Gastrocnemius medialis (tissue), 4 donors: ENCODE data around the gene GPR84.

Experiments used
- CTCF ChIP-seq, 5 experiments: fragments of 450-650 bp in 3 of 5; fragments of 200-600 bp in 2 of 5; sonication (generic) in 2 of 5; IDR thresholded peaks in 4 of 5; conservative IDR thresholded peaks in 1 of 5; 1 replicate in 4 of 5; 2 replicates in 1 of 5; pipeline ENCODE4 v1.5.1; 2016 to 2019; ENCODE audit warnings: antibody characterized with exemption in 5 of 5, mild to moderate bottlenecking in 3 of 5, moderate library complexity in 3 of 5
- POLR2A ChIP-seq, 2 donors: fragments of 450-650 bp; IDR thresholded peaks; one replicate each; pipeline ENCODE4 v1.6.1; 2017; ENCODE audit warnings: antibody characterized with exemption in 2 of 2, mild to moderate bottlenecking in 2 of 2, moderate library complexity in 2 of 2

- no peak for TF ChIP-seq CTCF (IDR thresholded peaks at IDR 0.05 in 4 of 5, conservative IDR thresholded peaks at IDR 0.05 in 1 of 5)
- TF ChIP-seq POLR2A (IDR thresholded peaks at IDR 0.05) = no peak
Observed at GRCh38 chr12:54383041-54383609, 18.8 kb upstream of the GPR84 start.
